Fibroblast of lung (primary cell): ENCODE data around the gene IGF1R. TPM values are rescaled to one million over a fixed set of nuclear protein-coding genes. Genes with fewer than 3 reads are reported as not detected.

Experiments used
- DNase-seq, 2 donors: peaks; one replicate each; pipeline versions ENCODE4 v3.0.0 to v3.0.0-alpha.2; 2010; ENCODE audit warnings: low read depth in 2 of 2
- H2AFZ ChIP-seq: 2 replicates; pipeline ENCODE4 v1.5.1; 2012; ENCODE audit warnings: low read length, control low read depth, inconsistent platforms
- H3K27ac ChIP-seq: 2 replicates; pipeline ENCODE4 v1.5.1; 2011; ENCODE audit warnings: low read length, control low read depth; ENCODE audit not compliant: insufficient read depth
- H3K27me3 ChIP-seq: 2 replicates; pipeline ENCODE4 v1.5.1; 2011; ENCODE audit warnings: mild to moderate bottlenecking, low read length; ENCODE audit not compliant: control insufficient read depth, insufficient read depth
- H3K36me3 ChIP-seq: 2 replicates; pipeline ENCODE4 v1.5.1; 2011; ENCODE audit warnings: low read length; ENCODE audit not compliant: control insufficient read depth, insufficient read depth
- H3K4me1 ChIP-seq: 2 replicates; pipeline ENCODE4 v1.5.1; 2011; ENCODE audit warnings: low read length; ENCODE audit not compliant: control insufficient read depth, insufficient read depth; ENCODE audit errors: extremely low read depth
- H3K4me2 ChIP-seq: 2 replicates; pipeline ENCODE4 v1.5.1; 2011; ENCODE audit warnings: low read length, control low read depth; ENCODE audit not compliant: insufficient read depth; ENCODE audit errors: extremely low read depth
- H3K4me3 ChIP-seq, 4 experiments: fragments of 200-600 bp in 1 of 4; sonication (generic) in 1 of 4; replicated peaks in 1 of 4; 2 replicates each; pipeline ENCODE4 v1.5.1; 2011 to 2016; ENCODE audit warnings: low read length in 4 of 4, low read depth in 3 of 4, mild to moderate bottlenecking in 3 of 4, control low read depth in 2 of 4, inconsistent platforms in 1 of 4, mixed read lengths in 1 of 4; ENCODE audit not compliant: insufficient read depth in 1 of 4; ENCODE audit errors: control extremely low read depth in 1 of 4
- H3K79me2 ChIP-seq: 2 replicates; pipeline ENCODE4 v1.5.1; 2012; ENCODE audit warnings: mild to moderate bottlenecking, low read length, inconsistent platforms; ENCODE audit not compliant: control insufficient read depth, insufficient read depth
- H3K9ac ChIP-seq: 2 replicates; pipeline ENCODE4 v1.5.1; 2011; ENCODE audit warnings: mild to moderate bottlenecking, low read length, control low read depth; ENCODE audit not compliant: insufficient read depth
- H3K9me3 ChIP-seq: 2 replicates; pipeline ENCODE4 v1.5.1; 2012; ENCODE audit warnings: low read depth, low read length; ENCODE audit not compliant: control insufficient read depth, insufficient read depth
- H4K20me1 ChIP-seq: 2 replicates; pipeline ENCODE4 v1.5.1; 2011; ENCODE audit warnings: low read length; ENCODE audit not compliant: control insufficient read depth, insufficient read depth; ENCODE audit errors: extremely low read depth
- CTCF ChIP-seq, 2 donors: IDR thresholded peaks in 1 of 2; conservative IDR thresholded peaks in 1 of 2; 1 replicate in 1 of 2; 2 replicates in 1 of 2; pipeline ENCODE4 v1.5.1; 2011 to 2012; ENCODE audit warnings: low read length in 2 of 2, control low read depth in 1 of 2, inconsistent platforms in 1 of 2, low read depth in 1 of 2, mild to moderate bottlenecking in 1 of 2
- EZH2 ChIP-seq: IDR thresholded peaks from 2 replicates; pipeline ENCODE4 v1.5.1; 2012; ENCODE audit warnings: low read length, control low read depth, mild to moderate bottlenecking; ENCODE audit errors: missing control alignments
- polyA plus RNA-seq, 2 donors: library from polyadenylated mRNA; depleted of rRNA in 1 of 2; stranded (reverse) in 1 of 2; unstranded in 1 of 2; fragments of >200 nt; gene quantifications; 2 replicates each; pipeline ENCODE4 v1.2.1, GENCODE V29; 2011 to 2012; ENCODE audit warnings: missing spikeins in 1 of 2
- total RNA-seq: library from RNA; depleted of rRNA; stranded (reverse); fragments of >200 nt; gene quantifications from 2 replicates; pipeline ENCODE4 v1.2.1, GENCODE V29; 2014

IGF1R gene
- total and polyA plus RNA-seq, 2 donors (not counting 1 experiment from before 2014, with no cell fraction given) = 14.6 to 28.6 TPM

- peak overlapping the region; percentile 84 for H3K27ac ChIP-seq
- TF ChIP-seq EZH2 = no peak
- no peak for TF ChIP-seq CTCF (conservative IDR thresholded peaks at IDR 0.05 in 1 of 2, IDR thresholded peaks at IDR 0.05 in 1 of 2; ENCODE audit: low read depth in 1 of 2, low read length in 2 of 2)
- no peaks in the 10 kb centered on the region for H3K36me3 ChIP-seq
- peak overlapping the region; percentile 76 for H3K4me2 ChIP-seq
- no peak overlapping the region for H2AFZ ChIP-seq
- peak overlapping the region; percentile 86 to 92 (median 88) for H3K4me3 ChIP-seq
- peaks cover 9% of the 10 kb centered on the region for H3K4me1 ChIP-seq
- H3K27me3 ChIP-seq = no peaks in the 10 kb centered on the region
- H3K9ac ChIP-seq = peak overlapping the region; percentile 77
- peaks cover 70% of the 10 kb centered on the region for H3K79me2 ChIP-seq
- no peaks in the 10 kb centered on the region for H3K9me3 ChIP-seq
- no peaks in the 10 kb centered on the region for H4K20me1 ChIP-seq
- DNase-seq = peak; percentile 49 to 67
Measured at GRCh38 chr15:98651581-98652220, 3.4 kb downstream of the IGF1R start.

GRCh38 chr15:98653686-98654085 lies 5.3 kb downstream of the IGF1R start:
- no peaks in the 10 kb centered on the region for H3K9me3 ChIP-seq
- TF ChIP-seq CTCF (conservative IDR thresholded peaks at IDR 0.05 in 1 of 2, IDR thresholded peaks at IDR 0.05 in 1 of 2; ENCODE audit: low read depth in 1 of 2, low read length in 2 of 2) = no peak
- TF ChIP-seq EZH2 = no peak
- DNase-seq = peak in 1 of 2 donors; percentile 36
- peaks cover 83% of the 10 kb centered on the region for H3K79me2 ChIP-seq
- no peak overlapping the region for H3K4me2 ChIP-seq
- H3K27me3 ChIP-seq = no peaks in the 10 kb centered on the region
- no peaks in the 10 kb centered on the region for H3K36me3 ChIP-seq
- H3K4me1 ChIP-seq = peaks cover 6% of the 10 kb centered on the region
- H3K4me3 ChIP-seq = no peak overlapping the region
- no peak overlapping the region for H3K9ac ChIP-seq
- no peak overlapping the region for H2AFZ ChIP-seq
- H4K20me1 ChIP-seq = no peaks in the 10 kb centered on the region
- H3K27ac ChIP-seq = no peak overlapping the region

DNA sequence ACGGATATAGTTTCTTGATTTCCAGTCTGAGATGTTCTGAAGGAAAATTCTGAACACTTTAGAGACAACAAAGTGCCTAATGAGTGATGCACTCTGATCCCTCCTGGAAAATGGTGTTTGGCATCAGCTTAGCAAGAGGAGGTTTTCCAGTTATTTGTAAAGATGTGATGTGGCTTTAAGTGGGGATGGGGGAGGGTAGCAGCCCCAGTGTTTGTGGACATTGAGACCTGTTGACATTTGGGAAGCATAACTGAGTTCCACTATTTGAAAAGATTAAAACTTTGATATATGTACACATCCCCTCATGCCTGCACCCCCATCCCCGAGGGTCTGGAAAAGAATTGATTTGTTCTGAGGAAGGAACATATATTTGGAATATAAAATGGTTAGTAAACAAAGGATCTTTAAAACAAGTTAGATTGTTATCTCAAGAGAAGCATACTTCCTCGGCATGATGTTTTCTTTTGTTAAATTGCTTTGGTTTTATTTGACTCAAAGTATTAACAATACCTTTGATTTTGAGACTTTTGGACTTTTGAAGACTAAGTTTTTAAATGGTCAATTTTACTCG lies 6.5 kb downstream of the IGF1R start:
- Histone ChIP-seq H3K9me3 (no peaks in the 10 kb centered on the region), H3K27me3 (no peaks in the 10 kb centered on the region), H3K9ac (no peak overlapping the region), H3K4me2 (no peak overlapping the region), H2AFZ (no peak overlapping the region), H3K4me1 (peaks cover 6% of the 10 kb centered on the region), H3K4me3 (no peak overlapping the region), H4K20me1 (peaks cover 3% of the 10 kb centered on the region), H3K36me3 (no peaks in the 10 kb centered on the region), H3K27ac (no peak overlapping the region), H3K79me2 (peaks cover 89% of the 10 kb centered on the region)
- no peak for TF ChIP-seq CTCF (conservative IDR thresholded peaks at IDR 0.05 in 1 of 2, IDR thresholded peaks at IDR 0.05 in 1 of 2; ENCODE audit: low read depth in 1 of 2, low read length in 2 of 2)
- DNase-seq = no peak
